GM12878 (cell line): ENCODE results near the gene PHOX2A. TPM values are rescaled to one million over a fixed set of nuclear protein-coding genes. Genes with fewer than 3 reads are reported as not detected.

Experiments used
- ATAC-seq: fragments of 200-7000 bp; cut with Tn5 transposase; 3 replicates; pipeline ENCODE4 v1.9.1; 2020; ENCODE audit warnings: mild to moderate bottlenecking, moderate library complexity
- BruUV-seq: library from RNA; stranded (reverse); fragments of 400-500 nt; replicated peaks from 2 replicates; lab custom pipeline; 2021; lab: Mats Ljungman, UMichigan
- CTCF ChIA-PET: fragments of 300-600 bp; sonication (Branson Sonifier 250); formaldehyde crosslinking; extraction: SDS; loops from one replicate; lab custom pipeline; 2021; ENCODE audit warnings: inconsistent platforms; lab: Yijun Ruan, JAX
- POLR2A ChIA-PET: fragments of 350-600 bp; formaldehyde crosslinking; extraction: SDS; loops from one replicate; lab custom pipeline; 2021; ENCODE audit warnings: inconsistent platforms; lab: Charles Lee
- RAD21 ChIA-PET: fragments of 300-600 bp; sonication (Branson Sonifier 250); formaldehyde crosslinking; loops from one replicate; lab custom pipeline; 2023; ENCODE audit warnings: antibody characterized with exemption; ENCODE audit not compliant: unreplicated experiment; lab: Charles Lee
- SMC1A ChIA-PET: fragments of 300-600 bp; sonication (Branson Sonifier 250); formaldehyde crosslinking; loops from one replicate; lab custom pipeline; 2023; ENCODE audit not compliant: unreplicated experiment, uncharacterized antibody; lab: Charles Lee
- DNase-seq: peaks from one replicate; pipeline ENCODE4 v3.0.0-alpha.2; 2011; ENCODE audit warnings: low read depth, low spot score
- FAIRE-seq: peaks from 3 replicates; lab custom pipeline; 2011; peaks lifted over from hg19 to GRCh38; lab: Jason Lieb, UNC
- H2AFZ ChIP-seq: 2 replicates; pipeline ENCODE4 v1.6.0; 2011; ENCODE audit warnings: low read depth, low read length, control low read depth; ENCODE audit not compliant: control insufficient read depth
- H3K27ac ChIP-seq: 2 replicates; pipeline ENCODE4 v1.5.1; 2011; ENCODE audit warnings: control low read depth; ENCODE audit not compliant: control insufficient read depth, insufficient read depth
- H3K27me3 ChIP-seq, 2 experiments: replicated peaks in 1 of 2; 2 replicates each; pipeline versions ENCODE4 v1.6.0 to v1.6.1; 2011; ENCODE audit warnings: low read length in 1 of 2; ENCODE audit not compliant: control insufficient read depth in 2 of 2, insufficient read depth in 2 of 2
- H3K36me3 ChIP-seq, 2 experiments: 2 replicates each; pipeline ENCODE4 v1.5.1; 2011; ENCODE audit warnings: low read length in 1 of 2; ENCODE audit not compliant: control insufficient read depth in 2 of 2, insufficient read depth in 2 of 2
- H3K4me1 ChIP-seq: 2 replicates; pipeline ENCODE4 v1.6.1; 2011; ENCODE audit warnings: mild to moderate bottlenecking, low read length, moderate library complexity, mixed read lengths; ENCODE audit not compliant: control insufficient read depth, insufficient read depth
- H3K4me2 ChIP-seq: 2 replicates; pipeline ENCODE4 v1.6.0; 2011; ENCODE audit warnings: control low read depth; ENCODE audit not compliant: control insufficient read depth, insufficient read depth
- H3K4me3 ChIP-seq: fragments of 200-600 bp; sonication (generic); 2 replicates; pipeline ENCODE4 v1.5.1; 2016
- H3K79me2 ChIP-seq: 2 replicates; pipeline ENCODE4 v1.6.0; 2011; ENCODE audit warnings: low read length; ENCODE audit not compliant: control insufficient read depth, insufficient read depth
- H3K9ac ChIP-seq: 2 replicates; pipeline ENCODE4 v1.8.0; 2011; ENCODE audit warnings: low read length, control low read depth, mixed read lengths; ENCODE audit not compliant: control insufficient read depth, insufficient read depth
- H3K9me3 ChIP-seq: replicated peaks from 3 replicates; pipeline ENCODE4 v1.5.1; 2011; ENCODE audit warnings: mild to moderate bottlenecking, low read length; ENCODE audit not compliant: control insufficient read depth, insufficient read depth
- H4K20me1 ChIP-seq: 2 replicates; pipeline ENCODE4 v1.6.0; 2011; ENCODE audit not compliant: control insufficient read depth, insufficient read depth
- BRCA1 ChIP-seq: IDR thresholded peaks from 2 replicates; pipeline ENCODE4 v1.6.1; 2011; ENCODE audit warnings: low read depth, low read length, improper control_type of control experiment
- SUZ12 ChIP-seq: fragments of 200-600 bp; sonication (generic); IDR thresholded peaks from one replicate; pipeline ENCODE4 v1.6.1; 2018; ENCODE audit warnings: antibody characterized with exemption, mild to moderate bottlenecking; ENCODE audit not compliant: unreplicated experiment
- WGBS: methylation state at CpG from one replicate; pipeline ENCODE4 v1.1.6; 2016; ENCODE audit warnings: low lambda C conversion rate; ENCODE audit not compliant: insufficient replicate concordance, insufficient coverage; ENCODE audit errors: missing lambda C conversion rate; 5-methylcytosine and 5-hydroxymethylcytosine counted together
- in situ Hi-C: fragments of 300-500 bp; cut with MboI; formaldehyde crosslinking; loops from 9 replicates; pipeline ENCODE4 v1.14.3; 2018; ENCODE audit warnings: mixed read lengths
- intact Hi-C: fragments of 100-400 bp; cut with micrococcal nuclease; formaldehyde crosslinking; loops from one replicate; pipeline ENCODE4 v1.14.2; 2022; ENCODE audit not compliant: unreplicated experiment
- polyA plus RNA-seq, 11 experiments: library from polyadenylated mRNA; depleted of rRNA in 4 of 11; unstranded in 6 of 11; stranded (reverse) in 5 of 11; fragments of >200 nt; fragmentation: Nextera tagmentation in 4 of 11; fragmentation: Illumina TruSeq in 1 of 11; extraction: Ambion mirVana in 4 of 11; extraction: Trizol in 1 of 11; gene quantifications; 1 replicate in 1 of 11; 2 replicates in 10 of 11; pipeline versions ENCODE4 v1.2.1 to v1.2.3, GENCODE V29; 2011 to 2016; ENCODE audit warnings: inconsistent platforms in 2 of 11, missing spikeins in 2 of 11, low read depth in 1 of 11
- total RNA-seq, 4 experiments: library from RNA; depleted of rRNA in 3 of 4; stranded (reverse); fragments of >200 nt in 3 of 4; fragmentation: Illumina TruSeq in 1 of 4; extraction: Trizol in 1 of 4; gene quantifications; 2 replicates each; pipeline versions ENCODE4 v1.2.1 to v1.2.3, GENCODE V29; 2013 to 2021
- TF ChIP-seq, protein P1 (sequence below): fragments of 450-650 bp; formaldehyde crosslinking; IDR thresholded peaks from 2 replicates; pipeline ENCODE4 v1.5.0; 2022; ENCODE audit warnings: mild to moderate bottlenecking, missing genetic modification characterization

Gene PHOX2A
- total and polyA plus RNA-seq, 10 of the 15 experiments (the other 5 are each of a cell fraction or from before 2014, with no cell fraction given), result not detected

DNA sequence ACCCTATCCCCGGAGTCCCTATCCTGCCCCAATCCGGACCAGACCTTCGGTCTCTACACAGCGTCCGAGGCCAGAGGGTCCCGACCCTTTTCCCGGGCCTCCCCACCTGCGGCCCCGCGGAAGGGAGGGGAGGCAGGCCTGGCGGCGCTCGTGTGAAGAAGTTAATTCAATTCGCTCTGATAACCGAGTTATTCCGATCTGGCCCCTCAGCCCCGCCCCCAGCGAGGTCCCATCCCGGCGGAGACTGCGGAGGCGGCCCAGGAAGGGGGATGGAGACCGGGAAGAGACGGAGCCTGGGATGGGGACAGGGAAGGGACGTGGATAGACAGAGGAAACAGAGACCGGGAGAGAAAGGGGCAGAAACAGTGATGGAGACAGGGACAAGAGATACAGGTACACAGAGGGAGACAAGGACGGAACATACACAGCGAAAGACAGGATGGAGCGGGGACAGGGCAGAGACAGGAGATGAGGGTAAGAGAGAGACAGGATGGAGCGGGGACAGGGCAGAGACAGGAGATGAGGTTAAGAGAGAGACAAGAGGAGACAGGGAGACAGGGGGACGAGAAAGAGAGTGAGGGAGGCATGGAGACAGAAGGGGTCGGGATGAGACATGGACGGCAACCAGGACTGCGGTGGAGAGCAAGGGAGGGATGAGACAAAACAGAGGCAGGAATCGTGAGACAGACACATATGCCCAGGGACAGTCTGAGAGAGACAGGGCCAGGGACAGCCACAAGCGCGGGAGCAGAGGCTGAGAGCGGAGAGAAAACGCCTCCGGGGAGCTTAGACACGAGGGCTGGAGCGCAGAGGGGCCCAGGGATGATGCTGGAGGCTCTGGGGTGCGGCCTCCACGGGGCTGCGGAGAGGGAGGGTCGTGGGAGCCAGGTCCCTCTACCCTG lies 636 bp upstream of the PHOX2A start:
- Histone ChIP-seq H4K20me1 (no peaks in the 10 kb centered on the region), H3K36me3 (no peaks in the 10 kb centered on the region), H3K27me3 (peaks cover 11 to 26% of the 10 kb centered on the region in 2 experiments; a peak in 3 of 4 replicates), H3K4me2 (no peak overlapping the region), H3K79me2 (no peaks in the 10 kb centered on the region), H3K27ac (no peak overlapping the region), H3K9ac (no peak overlapping the region), H3K4me3 (no peak overlapping the region), H3K4me1 (no peaks in the 10 kb centered on the region), H2AFZ (no peak overlapping the region), H3K9me3 (no peaks in the 10 kb centered on the region; the same call in 2 of the 3 replicates)
- ChIA-PET SMC1A (no interaction called here), RAD21 (no interaction called here), CTCF (no interaction called here), POLR2A (no interaction called here)
- FAIRE-seq (no peak), ATAC-seq (no peak), DNase-seq (no peak)
- intact Hi-C loops (no loop called here), in situ Hi-C loops (no loop called here)
- BruUV-seq, result no TSS peak
- WGBS, result 31% methylated on average over 45 of the region's 46 CpGs
- peak; percentile 86 for TF ChIP-seq SUZ12
- TF ChIP-seq BRCA1, result no peak

DNA sequence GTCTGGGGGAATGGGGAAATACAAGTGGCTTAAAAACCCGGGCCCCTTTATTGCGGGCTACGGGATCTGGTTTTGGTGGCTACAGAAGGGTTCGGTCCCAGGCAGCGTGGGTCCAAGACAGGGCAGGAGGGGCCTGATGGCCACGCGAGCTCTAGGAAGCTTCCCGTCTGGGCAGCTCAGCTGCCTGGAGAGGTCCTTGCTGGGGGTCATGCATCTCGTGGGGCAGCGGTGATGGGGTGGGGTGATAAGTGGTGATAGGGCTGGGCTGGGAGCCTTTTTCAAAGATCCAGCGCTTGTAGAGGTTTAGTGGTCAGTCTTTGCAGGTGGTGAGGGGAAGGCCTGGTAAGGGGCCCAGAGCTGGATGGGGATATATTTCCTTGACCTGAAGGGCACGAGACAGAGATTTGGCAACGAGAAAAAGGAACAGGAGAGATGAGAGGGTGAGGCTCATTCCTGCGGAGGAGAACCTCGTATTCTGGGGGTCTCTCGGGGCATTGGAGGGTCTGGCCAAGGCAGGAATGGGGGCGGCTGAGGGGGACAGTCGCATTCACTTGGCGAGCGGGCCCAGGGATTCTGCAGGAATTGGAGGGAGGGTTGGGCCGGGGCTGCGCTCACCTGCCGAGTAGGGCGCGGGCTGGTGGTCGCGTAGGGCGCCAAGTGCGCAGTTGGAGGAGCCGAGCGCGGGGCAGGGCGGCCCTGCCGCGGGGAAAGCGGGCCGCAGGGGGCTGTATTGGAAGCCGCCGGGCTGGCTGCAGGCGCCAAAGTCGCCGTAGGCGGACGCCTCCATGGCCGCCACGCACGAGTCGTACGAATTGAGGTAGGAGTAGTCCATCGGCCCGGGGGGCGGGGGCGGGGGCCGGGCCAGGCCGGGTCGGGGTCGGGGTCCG lies 560 bp downstream of the PHOX2A start:
- Histone ChIP-seq H3K9me3 (no peaks in the 10 kb centered on the region; the same call in 2 of the 3 replicates), H3K79me2 (no peaks in the 10 kb centered on the region), H3K4me2 (no peak overlapping the region), H3K4me3 (no peak overlapping the region), H2AFZ (no peak overlapping the region), H3K9ac (no peak overlapping the region), H3K4me1 (peaks cover 4% of the 10 kb centered on the region), H3K36me3 (no peaks in the 10 kb centered on the region; a peak in 1 of 4 replicates), H3K27me3 (peaks cover 11 to 30% of the 10 kb centered on the region in 2 experiments; a peak in 3 of 4 replicates), H4K20me1 (no peaks in the 10 kb centered on the region; the same call in 1 of the 2 replicates), H3K27ac (no peak overlapping the region)
- RAD21 ChIA-PET, result no interaction called here
- TF ChIP-seq, protein P1, sequence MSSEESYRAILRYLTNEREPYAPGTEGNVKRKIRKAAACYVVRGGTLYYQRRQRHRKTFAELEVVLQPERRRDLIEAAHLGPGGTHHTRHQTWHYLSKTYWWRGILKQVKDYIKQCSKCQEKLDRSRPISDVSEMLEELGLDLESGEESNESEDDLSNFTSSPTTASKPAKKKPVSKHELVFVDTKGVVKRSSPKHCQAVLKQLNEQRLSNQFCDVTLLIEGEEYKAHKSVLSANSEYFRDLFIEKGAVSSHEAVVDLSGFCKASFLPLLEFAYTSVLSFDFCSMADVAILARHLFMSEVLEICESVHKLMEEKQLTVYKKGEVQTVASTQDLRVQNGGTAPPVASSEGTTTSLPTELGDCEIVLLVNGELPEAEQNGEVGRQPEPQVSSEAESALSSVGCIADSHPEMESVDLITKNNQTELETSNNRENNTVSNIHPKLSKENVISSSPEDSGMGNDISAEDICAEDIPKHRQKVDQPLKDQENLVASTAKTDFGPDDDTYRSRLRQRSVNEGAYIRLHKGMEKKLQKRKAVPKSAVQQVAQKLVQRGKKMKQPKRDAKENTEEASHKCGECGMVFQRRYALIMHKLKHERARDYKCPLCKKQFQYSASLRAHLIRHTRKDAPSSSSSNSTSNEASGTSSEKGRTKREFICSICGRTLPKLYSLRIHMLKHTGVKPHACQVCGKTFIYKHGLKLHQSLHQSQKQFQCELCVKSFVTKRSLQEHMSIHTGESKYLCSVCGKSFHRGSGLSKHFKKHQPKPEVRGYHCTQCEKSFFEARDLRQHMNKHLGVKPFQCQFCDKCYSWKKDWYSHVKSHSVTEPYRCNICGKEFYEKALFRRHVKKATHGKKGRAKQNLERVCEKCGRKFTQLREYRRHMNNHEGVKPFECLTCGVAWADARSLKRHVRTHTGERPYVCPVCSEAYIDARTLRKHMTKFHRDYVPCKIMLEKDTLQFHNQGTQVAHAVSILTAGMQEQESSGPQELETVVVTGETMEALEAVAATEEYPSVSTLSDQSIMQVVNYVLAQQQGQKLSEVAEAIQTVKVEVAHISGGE (CRISPR knock-in tag), result no peak
- DNase-seq, result no peak
- FAIRE-seq, result no peak
- intact Hi-C loops, result no loop called here
- CTCF ChIA-PET, result interaction anchor here (0.9 kb wide), 1 partner anchor 187 kb away, joined by 5 read pairs; no protein-coding TSS in a partner anchor
- in situ Hi-C loops, result no loop called here
- 62% methylated on average over 37 of the region's 58 CpGs for WGBS
- BruUV-seq, result no TSS peak
- POLR2A ChIA-PET, result no interaction called here
- ATAC-seq, result no peak
- SMC1A ChIA-PET, result no interaction called here
